Left renal pelvis (tissue), 4 donors: ENCODE results near the gene ENTPD6. TPM values are rescaled to one million over a fixed set of nuclear protein-coding genes. Genes with fewer than 3 reads are reported as not detected.
"Not testable (repeated sequence)": the region's sequence is repeated elsewhere in the genome, so short reads cannot be mapped to it uniquely, and the experiment has no call there.

Experiments used
- DNase-seq, 4 donors: peaks; one replicate each; pipeline ENCODE4 v3.0.0-alpha.2; 2013; ENCODE audit warnings: low read depth in 4 of 4, low spot score in 3 of 4
- polyA plus RNA-seq, 4 donors: library from polyadenylated mRNA; unstranded; fragments of 120-200 nt; gene quantifications; one replicate each; pipeline ENCODE4 v1.2.1, GENCODE V29; 2013; ENCODE audit not compliant: insufficient read length in 4 of 4

The ENTPD6 gene
- polyA plus RNA-seq, 4 donors = 28.0 to 49.2 (median 40.4) TPM

GRCh38 chr20:25221592-25222460 lies 26.3 kb downstream of the ENTPD6 start:
- no peak for DNase-seq

- DNase-seq = no peak
Measured at GRCh38 chr20:25222461-25223178, 27.1 kb downstream of the ENTPD6 start.

GRCh38 chr20:25223179-25223661 lies 27.7 kb downstream of the ENTPD6 start:
- no peak for DNase-seq

- DNase-seq = no peak
Measured at GRCh38 chr20:25223765-25224720, 28.5 kb downstream of the ENTPD6 start.

- DNase-seq = no peak
Measured at GRCh38 chr20:25224941-25225340, 29.4 kb downstream of the ENTPD6 start.

GRCh38 chr20:25225642-25226432 lies 30.3 kb downstream of the ENTPD6 start:
- no peak for DNase-seq

GRCh38 chr20:25226433-25227316 lies 31.2 kb downstream of the ENTPD6 start:
- DNase-seq = no peak

GRCh38 chr20:25227317-25227831 lies 31.9 kb downstream of the ENTPD6 start:
- DNase-seq = no peak

GRCh38 chr20:25229486-25230165 lies 34.1 kb downstream of the ENTPD6 start:
- no peak for DNase-seq

- no peak for DNase-seq
Measured at GRCh38 chr20:25230166-25230831, 34.8 kb downstream of the ENTPD6 start.

- no peak for DNase-seq
Measured at GRCh38 chr20:25233016-25233772, 37.7 kb downstream of the ENTPD6 start.

- DNase-seq = not testable (repeated sequence)
Measured at GRCh38 chr20:25234009-25234849, 38.7 kb downstream of the ENTPD6 start.

- no peak for DNase-seq
Measured at GRCh38 chr20:25236450-25237304, 41.2 kb downstream of the ENTPD6 start.

GRCh38 chr20:25237610-25238318 lies 42.3 kb downstream of the ENTPD6 start:
- DNase-seq = no peak
